Tibial nerve (tissue), 4 donors: ENCODE measurements around the gene NEMP1.
A peak's percentile ranks its signal among the peaks of the same experiment; 100 is the strongest.

Experiments used
- EP300 ChIP-seq, 2 donors: sonication (generic); formaldehyde crosslinking; IDR thresholded peaks; one replicate each; pipeline ENCODE4 v1.6.1; 2017; ENCODE audit warnings: antibody characterized with exemption in 2 of 2, mild to moderate bottlenecking in 1 of 2
- TF ChIP-seq, protein P1 (sequence below), 5 experiments: fragments of 200-600 bp in 3 of 5; fragments of 450-650 bp in 2 of 5; sonication (generic) in 3 of 5; IDR thresholded peaks; one replicate each; pipeline ENCODE4 v1.5.1; 2016 to 2019; ENCODE audit warnings: antibody characterized with exemption in 5 of 5, mild to moderate bottlenecking in 3 of 5, moderate library complexity in 2 of 5

DNA sequence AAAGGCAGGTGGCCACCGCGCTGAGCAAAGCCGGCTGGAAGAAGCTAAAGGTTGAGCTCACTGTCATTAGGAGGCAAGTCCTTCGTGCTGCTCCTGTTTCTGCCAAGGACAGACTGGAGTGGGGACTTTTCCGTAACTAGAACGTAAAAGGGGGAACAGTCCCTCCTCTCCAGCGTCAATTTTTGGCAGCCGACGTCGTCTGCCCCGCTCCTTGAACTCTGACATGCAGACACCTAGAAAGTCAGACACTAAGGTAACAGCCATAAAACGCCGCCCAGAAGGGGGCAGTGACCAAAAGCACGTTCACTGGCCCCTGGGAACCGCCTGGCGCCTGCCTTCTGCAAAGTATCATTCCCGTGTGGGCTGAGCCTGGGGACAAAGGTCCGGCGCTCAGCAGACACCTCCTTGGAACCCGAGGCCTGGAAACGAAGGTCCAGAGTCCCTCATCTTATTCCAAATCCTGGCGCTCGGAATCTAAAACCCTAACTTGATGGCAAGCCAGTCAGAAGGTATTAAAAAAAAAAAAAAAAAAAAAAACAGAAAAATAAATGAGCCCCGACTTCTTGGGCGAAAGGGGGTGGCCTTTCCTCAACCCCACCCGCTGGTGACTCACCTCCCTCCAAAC lies 48.6 kb upstream of the NEMP1 start:
- TF ChIP-seq, protein P1, sequence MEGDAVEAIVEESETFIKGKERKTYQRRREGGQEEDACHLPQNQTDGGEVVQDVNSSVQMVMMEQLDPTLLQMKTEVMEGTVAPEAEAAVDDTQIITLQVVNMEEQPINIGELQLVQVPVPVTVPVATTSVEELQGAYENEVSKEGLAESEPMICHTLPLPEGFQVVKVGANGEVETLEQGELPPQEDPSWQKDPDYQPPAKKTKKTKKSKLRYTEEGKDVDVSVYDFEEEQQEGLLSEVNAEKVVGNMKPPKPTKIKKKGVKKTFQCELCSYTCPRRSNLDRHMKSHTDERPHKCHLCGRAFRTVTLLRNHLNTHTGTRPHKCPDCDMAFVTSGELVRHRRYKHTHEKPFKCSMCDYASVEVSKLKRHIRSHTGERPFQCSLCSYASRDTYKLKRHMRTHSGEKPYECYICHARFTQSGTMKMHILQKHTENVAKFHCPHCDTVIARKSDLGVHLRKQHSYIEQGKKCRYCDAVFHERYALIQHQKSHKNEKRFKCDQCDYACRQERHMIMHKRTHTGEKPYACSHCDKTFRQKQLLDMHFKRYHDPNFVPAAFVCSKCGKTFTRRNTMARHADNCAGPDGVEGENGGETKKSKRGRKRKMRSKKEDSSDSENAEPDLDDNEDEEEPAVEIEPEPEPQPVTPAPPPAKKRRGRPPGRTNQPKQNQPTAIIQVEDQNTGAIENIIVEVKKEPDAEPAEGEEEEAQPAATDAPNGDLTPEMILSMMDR (IDR thresholded peaks at IDR 0.05), result peak in 4 of 5 experiments; percentile 20 to 62 (median 24)
- no peak for TF ChIP-seq EP300 (IDR thresholded peaks at IDR 0.05)
